ENCODE measurements around the gene UGT1A6. TPM values are rescaled to one million over a fixed set of nuclear protein-coding genes. Genes with fewer than 3 reads are reported as not detected.

UGT1A6 gene
- total and polyA plus RNA-seq, 2 of the 4 experiments (the other 2 are of a cell fraction) = not detected

DNA sequence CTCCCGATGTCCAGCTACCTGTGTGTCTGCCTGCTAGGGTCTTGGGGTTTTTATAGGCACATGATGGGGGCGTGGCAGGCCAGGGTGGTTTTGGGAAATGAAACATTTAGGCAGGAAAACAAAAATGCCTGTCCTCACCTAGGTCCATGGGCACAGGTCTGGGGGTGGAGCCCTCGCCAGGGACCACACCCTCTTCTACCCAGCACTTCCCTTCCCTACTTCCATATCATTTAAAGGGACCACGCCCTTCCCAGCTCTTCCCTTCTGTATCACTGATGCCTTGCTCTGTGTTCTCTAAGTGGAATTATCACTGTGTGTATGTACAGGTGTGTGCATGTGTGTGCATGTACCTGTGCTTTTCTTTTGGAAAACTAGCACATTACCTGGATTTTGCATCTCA, 73.7 kb downstream of the UGT1A6 start:
- Histone ChIP-seq H2BK120ac (ENCODE audit: low read depth, low read length) (no peak overlapping the region; the same call in 1 of the 2 replicates), H2BK5ac (ENCODE audit: low read depth, low read length, poor library complexity, severe bottlenecking) (no peak overlapping the region), H2BK20ac (ENCODE audit: low read depth, low read length) (no peak overlapping the region), H2BK15ac (ENCODE audit: low read depth, low read length) (peak overlapping the region; percentile 67; the same call in 1 of the 3 replicates), H4K8ac (ENCODE audit: low read depth in 2 of 2, low read length in 2 of 2) (0 out of 4 replicates have a peak overlapping the region, but pooled peaks of 1 of the 2 experiments have one; percentile 39), H4K91ac (ENCODE audit: insufficient read depth, low read depth, low read length) (0 out of 2 replicates have a peak overlapping the region, but pooled peaks have one; percentile 21), H4K20me1 (ENCODE audit: insufficient read depth, low read length) (no peaks in the 10 kb centered on the region), H2AK5ac (ENCODE audit: low read depth, low read length) (peak overlapping the region; percentile 67), H3K56ac (ENCODE audit: extremely low read depth, insufficient read depth, low read length) (no peak overlapping the region), H3K23ac (ENCODE audit: low read depth, low read length) (no peak overlapping the region), H3K27ac (ENCODE audit: insufficient read depth, low read length) (no peak overlapping the region), H3K27me3 (ENCODE audit: control insufficient read depth, insufficient read depth, low read length) (no peaks in the 10 kb centered on the region), H3K9me3 (ENCODE audit: control insufficient read depth, insufficient read depth, low read length) (no peaks in the 10 kb centered on the region), H3K9ac (ENCODE audit: low read depth, low read length) (no peak overlapping the region), H3K9me1 (ENCODE audit: insufficient read depth, low read length) (0 out of 2 replicates have a peak, but pooled peaks cover 5% of the 10 kb centered on the region), H3K4ac (ENCODE audit: low read depth, low read length) (0 out of 2 replicates have a peak overlapping the region, but pooled peaks have one; percentile 24), H3K4me1 (ENCODE audit: control insufficient read depth, insufficient read depth, low read length) (peaks cover 12% of the 10 kb centered on the region), H3K14ac (replicated peaks; ENCODE audit: low read depth, low read length) (no peak overlapping the region), H2AK9ac (replicated peaks; ENCODE audit: low read depth, low read length, poor library complexity) (no peak overlapping the region), H3K18ac (ENCODE audit: low read depth, low read length) (no peak overlapping the region), H4K5ac (ENCODE audit: low read depth, low read length) (no peak overlapping the region), H3K4me3 (ENCODE audit: insufficient read depth, low read depth, low read length) (no peak overlapping the region), H3K79me1 (ENCODE audit: low read depth in 1 of 2, low read length in 2 of 2) (no peaks in the 10 kb centered on the region), H2AFZ (replicated peaks; ENCODE audit: low read length, poor library complexity) (no peak overlapping the region), H3K36me3 (ENCODE audit: control insufficient read depth, insufficient read depth, low read length) (no peaks in the 10 kb centered on the region), H3K4me2 (ENCODE audit: low read depth, low read length) (no peak overlapping the region)
- TF ChIP-seq, protein P1, sequence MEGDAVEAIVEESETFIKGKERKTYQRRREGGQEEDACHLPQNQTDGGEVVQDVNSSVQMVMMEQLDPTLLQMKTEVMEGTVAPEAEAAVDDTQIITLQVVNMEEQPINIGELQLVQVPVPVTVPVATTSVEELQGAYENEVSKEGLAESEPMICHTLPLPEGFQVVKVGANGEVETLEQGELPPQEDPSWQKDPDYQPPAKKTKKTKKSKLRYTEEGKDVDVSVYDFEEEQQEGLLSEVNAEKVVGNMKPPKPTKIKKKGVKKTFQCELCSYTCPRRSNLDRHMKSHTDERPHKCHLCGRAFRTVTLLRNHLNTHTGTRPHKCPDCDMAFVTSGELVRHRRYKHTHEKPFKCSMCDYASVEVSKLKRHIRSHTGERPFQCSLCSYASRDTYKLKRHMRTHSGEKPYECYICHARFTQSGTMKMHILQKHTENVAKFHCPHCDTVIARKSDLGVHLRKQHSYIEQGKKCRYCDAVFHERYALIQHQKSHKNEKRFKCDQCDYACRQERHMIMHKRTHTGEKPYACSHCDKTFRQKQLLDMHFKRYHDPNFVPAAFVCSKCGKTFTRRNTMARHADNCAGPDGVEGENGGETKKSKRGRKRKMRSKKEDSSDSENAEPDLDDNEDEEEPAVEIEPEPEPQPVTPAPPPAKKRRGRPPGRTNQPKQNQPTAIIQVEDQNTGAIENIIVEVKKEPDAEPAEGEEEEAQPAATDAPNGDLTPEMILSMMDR (conservative IDR thresholded peaks at IDR 0.05; ENCODE audit: low read depth, low read length) = no peak
- TF ChIP-seq NFE2L2 (IDR thresholded peaks at IDR 0.05; ENCODE audit: low read depth, low read length) = no peak
- no peak for TF ChIP-seq CHD1 (IDR thresholded peaks at IDR 0.05; ENCODE audit: low read depth, low read length)
- no peak for TF ChIP-seq RCOR1 (IDR thresholded peaks at IDR 0.05; ENCODE audit: insufficient replicate concordance, low read length)
- TF ChIP-seq, protein P2, sequence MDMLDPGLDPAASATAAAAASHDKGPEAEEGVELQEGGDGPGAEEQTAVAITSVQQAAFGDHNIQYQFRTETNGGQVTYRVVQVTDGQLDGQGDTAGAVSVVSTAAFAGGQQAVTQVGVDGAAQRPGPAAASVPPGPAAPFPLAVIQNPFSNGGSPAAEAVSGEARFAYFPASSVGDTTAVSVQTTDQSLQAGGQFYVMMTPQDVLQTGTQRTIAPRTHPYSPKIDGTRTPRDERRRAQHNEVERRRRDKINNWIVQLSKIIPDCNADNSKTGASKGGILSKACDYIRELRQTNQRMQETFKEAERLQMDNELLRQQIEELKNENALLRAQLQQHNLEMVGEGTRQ (IDR thresholded peaks at IDR 0.05; ENCODE audit: low read depth, low read length) = no peak
- no peak for TF ChIP-seq MAFK (IDR thresholded peaks at IDR 0.05; ENCODE audit: low read depth, low read length)
- TF ChIP-seq RAD21 (IDR thresholded peaks at IDR 0.05; ENCODE audit: low read length) = no peak
- TF ChIP-seq MXI1 (IDR thresholded peaks at IDR 0.05; ENCODE audit: borderline replicate concordance, low read depth, low read length) = no peak
- BruUV-seq (replicated peaks) = no TSS peak
- ChIA-PET POLR2A (ENCODE audit: unreplicated experiment) (interaction anchor here (0.6 kb wide), 1 partner anchor 201 kb away, joined by 4 read pairs; no protein-coding TSS in a partner anchor), CTCF (no interaction called here)
- intact Hi-C loops (cut with micrococcal nuclease) (no loop called here), dilution Hi-C loops (cut with HindIII; ENCODE audit: low sequenced_read_pairs, unreplicated experiment) (no loop called here), in situ Hi-C loops (cut with MboI; ENCODE audit: low sequenced_read_pairs) (no loop called here)
- DNase-seq = no peak
- WGBS, 2 experiments (ENCODE audit: extremely low coverage in 2 of 2, insufficient read length in 1 of 2) = no CpG with 5 or more reads among the region's 4 CpGs
- ATAC-seq (ENCODE audit: low read depth) = no peak

All from IMR-90 (cell line).